MCF 10A (cell line): ENCODE results near the gene PHAF1. TPM values are rescaled to one million over a fixed set of nuclear protein-coding genes. Genes with fewer than 3 reads are reported as not detected.
A peak's percentile ranks its signal among the peaks of the same experiment; 100 is the strongest.

Experiments
- BruUV-seq: library from RNA; stranded (reverse); fragments of 400-500 nt; replicated peaks from 2 replicates; lab custom pipeline; 2021; lab: Mats Ljungman, UMichigan
- CTCF ChIA-PET: fragments of 300-600 bp; sonication (Branson Sonifier 250); formaldehyde crosslinking; extraction: SDS; loops from one replicate; lab custom pipeline; 2021; ENCODE audit warnings: antibody characterized with exemption, inconsistent platforms; lab: Yijun Ruan, JAX
- POLR2A ChIA-PET: fragments of 300-600, 350-650 bp; sonication (Branson Sonifier 250); formaldehyde crosslinking; extraction: SDS; loops from one replicate; lab custom pipeline; 2020; ENCODE audit warnings: antibody characterized with exemption, inconsistent platforms; lab: Yijun Ruan, JAX
- DNase-seq: peaks from one replicate; pipeline ENCODE4 v3.0.0-alpha.2; 2018; ENCODE audit not compliant: unreplicated experiment
- H3K27ac Mint-ChIP-seq: one replicate; pipeline ENCODE4 v1.8.0; 2022; ENCODE audit warnings: mild to moderate bottlenecking, low read depth, mixed read lengths; ENCODE audit not compliant: unreplicated experiment
- H3K27me3 Mint-ChIP-seq: one replicate; pipeline ENCODE4 v1.8.0; 2022; ENCODE audit warnings: mixed read lengths; ENCODE audit not compliant: insufficient read depth, unreplicated experiment
- H3K36me3 Mint-ChIP-seq: one replicate; pipeline ENCODE4 v1.8.0; 2022; ENCODE audit warnings: mild to moderate bottlenecking, moderate library complexity, mixed read lengths; ENCODE audit not compliant: insufficient read depth, unreplicated experiment
- H3K4me1 Mint-ChIP-seq: one replicate; pipeline ENCODE4 v1.8.0; 2022; ENCODE audit warnings: mixed read lengths; ENCODE audit not compliant: insufficient read depth, unreplicated experiment
- H3K4me3 Mint-ChIP-seq: one replicate; pipeline ENCODE4 v1.8.0; 2022; ENCODE audit warnings: mild to moderate bottlenecking, moderate library complexity, mixed read lengths; ENCODE audit not compliant: unreplicated experiment
- H3K9me3 Mint-ChIP-seq: one replicate; pipeline ENCODE4 v1.8.0; 2022; ENCODE audit warnings: mixed read lengths; ENCODE audit not compliant: unreplicated experiment
- CTCF ChIP-seq: fragments of 200-600 bp; IDR thresholded peaks from one replicate; pipeline ENCODE4 v1.8.0; 2022; ENCODE audit warnings: antibody characterized with exemption, mild to moderate bottlenecking; ENCODE audit not compliant: unreplicated experiment
- intact Hi-C: fragments of 100-400 bp; cut with micrococcal nuclease; formaldehyde crosslinking; loops from 2 replicates; pipeline ENCODE4 v1.14.1; 2022
- total RNA-seq: library from RNA; stranded (reverse); gene quantifications from 2 replicates; pipeline ENCODE4 v1.2.3, GENCODE V29; 2022

The PHAF1 gene
- total RNA-seq, 1 experiment from 2014 or later = 14.5 TPM

GRCh38 chr16:67177743-67178699, 68.3 kb downstream of the PHAF1 start:
- H3K27me3 Mint-ChIP-seq = no peaks in the 10 kb centered on the region
- H3K4me1 Mint-ChIP-seq = peaks cover 39% of the 10 kb centered on the region
- DNase-seq = peak; percentile 88
- TF ChIP-seq CTCF = no peak
- CTCF ChIA-PET = interaction anchor here (0.5 to 1.2 kb wide), 5 partner anchors 21 to 393 kb away, joined by 3 to 4 read pairs (median 3); partner anchors contain the start of gene ELMO3
- peak overlapping the region; percentile 17 for H3K27ac Mint-ChIP-seq
- intact Hi-C loops = no loop called here
- H3K4me3 Mint-ChIP-seq = peak overlapping the region; percentile 67
- POLR2A ChIA-PET = interaction anchor here (0.5 to 6.5 kb wide), 11 partner anchors 8 to 369 kb away, joined by 3 to 94 read pairs (median 6); partner anchors contain the start of genes E2F4, FBXL8, NOL3 and TMEM208
- H3K9me3 Mint-ChIP-seq = no peaks in the 10 kb centered on the region
- peaks cover 26% of the 10 kb centered on the region for H3K36me3 Mint-ChIP-seq
- no TSS peak for BruUV-seq

DNA sequence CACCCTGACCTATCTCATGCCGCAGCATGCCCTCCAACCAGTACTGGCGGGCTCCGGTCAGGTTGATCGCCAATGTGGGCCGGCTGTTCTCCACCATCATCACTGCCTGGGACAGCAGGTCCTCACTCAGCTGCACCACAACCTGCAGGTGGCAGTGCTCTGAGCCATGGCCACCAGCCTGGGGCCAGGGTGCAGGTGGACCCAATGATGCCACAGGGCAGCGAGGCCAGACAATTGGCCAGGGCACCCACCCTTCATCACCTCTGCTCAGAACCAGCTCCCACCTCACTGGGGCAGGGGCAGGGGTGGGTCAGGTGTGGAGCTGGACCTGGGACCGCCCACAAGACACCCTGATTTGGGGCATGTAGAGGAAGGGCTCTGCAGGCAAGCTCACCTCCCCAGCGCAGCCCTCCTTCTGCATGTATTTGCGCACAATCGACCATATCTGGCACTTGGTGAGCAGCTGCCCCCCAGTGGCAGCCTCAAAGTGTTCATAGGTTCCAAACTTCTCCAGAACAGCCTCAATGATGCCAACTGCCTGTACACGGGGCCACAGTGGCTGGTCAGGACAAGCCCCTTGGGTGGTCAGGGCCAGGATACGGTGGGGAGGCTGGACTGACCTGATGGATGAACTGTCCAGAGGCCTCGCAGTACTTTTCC, 69.8 kb downstream of the PHAF1 start:
- TF ChIP-seq CTCF = peak; percentile 2
- Mint-ChIP-seq H3K4me1 (peaks cover 31% of the 10 kb centered on the region), H3K4me3 (no peak overlapping the region), H3K9me3 (no peaks in the 10 kb centered on the region), H3K36me3 (peaks cover 26% of the 10 kb centered on the region), H3K27ac (no peak overlapping the region), H3K27me3 (no peaks in the 10 kb centered on the region)
- no TSS peak for BruUV-seq
- DNase-seq = no peak
- intact Hi-C loops = loop anchor here (5.0 kb wide), 1 partner anchor 282 kb away; no protein-coding TSS in a partner anchor
- ChIA-PET CTCF (no interaction called here), POLR2A (interaction anchor here (0.7 to 1.7 kb wide), 4 partner anchors 10 to 237 kb away, joined by 3 to 6 read pairs (median 3); partner anchors contain the start of gene NOL3)

DNA sequence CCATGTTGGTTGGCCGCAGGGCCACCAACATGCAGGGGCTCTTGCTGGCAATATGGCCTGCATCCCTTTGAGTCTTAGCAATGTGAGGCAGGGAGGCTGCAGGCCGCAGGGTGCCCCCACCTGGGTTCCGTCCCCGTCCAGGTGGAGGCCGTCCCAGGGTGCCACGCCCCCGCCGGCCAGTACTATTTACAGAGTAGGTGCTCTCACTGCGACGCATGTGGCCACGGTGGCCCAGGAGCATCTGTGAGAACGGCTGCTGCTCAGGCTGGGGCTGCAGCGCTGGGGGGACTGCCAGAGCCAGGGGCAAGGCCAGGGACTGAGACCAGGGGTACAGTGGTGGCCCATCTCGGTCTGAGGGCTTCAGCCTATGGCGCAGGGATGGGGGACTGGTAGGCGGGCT, 70.4 kb downstream of the PHAF1 start:
- peaks cover 20% of the 10 kb centered on the region for H3K36me3 Mint-ChIP-seq
- no peaks in the 10 kb centered on the region for H3K27me3 Mint-ChIP-seq
- no peaks in the 10 kb centered on the region for H3K9me3 Mint-ChIP-seq
- no peak overlapping the region for H3K4me3 Mint-ChIP-seq
- DNase-seq = no peak
- BruUV-seq = no TSS peak
- TF ChIP-seq CTCF = no peak
- CTCF ChIA-PET = interaction anchor here (2.0 kb wide), 1 partner anchor 19 kb away, joined by 10 read pairs; the partner anchor contains the start of genes FBXL8 and TRADD
- no peak overlapping the region for H3K27ac Mint-ChIP-seq
- intact Hi-C loops = loop anchor here (5.0 kb wide), 1 partner anchor 283 kb away; no protein-coding TSS in a partner anchor
- POLR2A ChIA-PET = interaction anchor here (1.1 kb wide), 1 partner anchor 152 kb away, joined by 3 read pairs; no protein-coding TSS in a partner anchor
- H3K4me1 Mint-ChIP-seq = peaks cover 33% of the 10 kb centered on the region
